Measurements from ENCODE around the gene MED29. TPM values are rescaled to one million over a fixed set of nuclear protein-coding genes. Genes with fewer than 3 reads are reported as not detected.

The MED29 gene
- total RNA-seq, 1 experiment from 2014 or later, result 42.9 TPM

GRCh38 chr19:39385629-39386411 is 5.4 kb upstream of the MED29 start (continued):
- TF ChIP-seq MLX (CRISPR knock-in tag; IDR thresholded peaks at IDR 0.05) (no peak), NR1H2 (CRISPR knock-in tag; IDR thresholded peaks at IDR 0.05) (no peak), OVOL2 (CRISPR knock-in tag; IDR thresholded peaks at IDR 0.05; ENCODE audit: borderline replicate concordance) (no peak), CBFB (CRISPR knock-in tag; IDR thresholded peaks at IDR 0.05; ENCODE audit: low read depth) (no peak), SMAD4 (CRISPR knock-in tag; IDR thresholded peaks at IDR 0.05) (no peak), ZNF263 (CRISPR knock-in tag; IDR thresholded peaks at IDR 0.05; ENCODE audit: low read depth) (no peak), ZNF425 (CRISPR knock-in tag; conservative IDR thresholded peaks at IDR 0.05) (no peak), AR (CRISPR knock-in tag; IDR thresholded peaks at IDR 0.05) (no peak)

GRCh38 chr19:39386557-39386956 is 4.6 kb upstream of the MED29 start:
- H3K4me3 Mint-ChIP-seq, result no peak overlapping the region
- ATAC-seq, result no peak
- no peaks in the 10 kb centered on the region for H3K9me3 Mint-ChIP-seq
- H3K27ac Mint-ChIP-seq, result 0 out of 2 replicates have a peak overlapping the region, but pooled peaks have one; percentile 19
- H3K27me3 Mint-ChIP-seq (ENCODE audit: low read depth), result no peaks in the 10 kb centered on the region; the same call in 1 of the 2 replicates
- ChIA-PET POLR2A (no interaction called here), CTCF (no interaction called here)
- no peak for DNase-seq (ENCODE audit: low spot score)
- peaks cover 63% of the 10 kb centered on the region for H3K36me3 Mint-ChIP-seq
- peaks cover 16% of the 10 kb centered on the region for H3K4me1 Mint-ChIP-seq
- TF ChIP-seq IRF1 (CRISPR knock-in tag; IDR thresholded peaks at IDR 0.05), result no peak
- no peak for TF ChIP-seq ZNF425 (CRISPR knock-in tag; conservative IDR thresholded peaks at IDR 0.05)
- no peak for TF ChIP-seq ARID4B (CRISPR knock-in tag; IDR thresholded peaks at IDR 0.05; ENCODE audit: borderline replicate concordance)
- no peak for TF ChIP-seq ZNF281 (CRISPR knock-in tag; IDR thresholded peaks at IDR 0.05)
- TF ChIP-seq HMGXB4 (CRISPR knock-in tag; IDR thresholded peaks at IDR 0.05), result no peak
- no peak for TF ChIP-seq ATF6 (CRISPR knock-in tag; IDR thresholded peaks at IDR 0.05)

All from WTC11 (cell line).